HG03196 (cell line): ENCODE data around the gene TNKS1BP1.
"Not testable (repeated sequence)": the region's sequence is repeated elsewhere in the genome, so short reads cannot be mapped to it uniquely, and the experiment has no call there.

Source experiments
- ATAC-seq: cut with Tn5 transposase; IDR thresholded peaks from one replicate; pipeline ENCODE4 v1.9.1; 2021; ENCODE audit not compliant: unreplicated experiment

The TNKS1BP1 gene

GRCh38 chr11:57356268-57356667, 31.5 kb upstream of the TNKS1BP1 start:
- ATAC-seq, result no peak

- no peak for ATAC-seq
Observed at GRCh38 chr11:57354699-57355098, 29.9 kb upstream of the TNKS1BP1 start.

- ATAC-seq, result no peak
Observed at GRCh38 chr11:57353852-57354251, 29.1 kb upstream of the TNKS1BP1 start.

GRCh38 chr11:57353446-57353845, 28.7 kb upstream of the TNKS1BP1 start:
- ATAC-seq, result no peak

GRCh38 chr11:57353036-57353435, 28.3 kb upstream of the TNKS1BP1 start:
- no peak for ATAC-seq

GRCh38 chr11:57349491-57350274, 24.9 kb upstream of the TNKS1BP1 start:
- ATAC-seq, result no peak

- no peak for ATAC-seq
Observed at GRCh38 chr11:57348636-57349313, 24.0 kb upstream of the TNKS1BP1 start.

GRCh38 chr11:57348052-57348451, 23.3 kb upstream of the TNKS1BP1 start:
- no peak for ATAC-seq

GRCh38 chr11:57347336-57347735, 22.6 kb upstream of the TNKS1BP1 start:
- ATAC-seq, result no peak

GRCh38 chr11:57345555-57346211, 20.9 kb upstream of the TNKS1BP1 start:
- no peak for ATAC-seq

- ATAC-seq, result no peak
Observed at GRCh38 chr11:57344826-57345225, 20.1 kb upstream of the TNKS1BP1 start.

- ATAC-seq, result no peak
Observed at GRCh38 chr11:57343825-57344224, 19.1 kb upstream of the TNKS1BP1 start.

- no peak for ATAC-seq
Observed at GRCh38 chr11:57342702-57343101, 17.9 kb upstream of the TNKS1BP1 start.

GRCh38 chr11:57341250-57341808, 16.6 kb upstream of the TNKS1BP1 start:
- ATAC-seq, result no peak

GRCh38 chr11:57340039-57340615, 15.4 kb upstream of the TNKS1BP1 start:
- no peak for ATAC-seq

GRCh38 chr11:57339328-57339727, 14.6 kb upstream of the TNKS1BP1 start:
- ATAC-seq, result no peak

- no peak for ATAC-seq
Observed at GRCh38 chr11:57338142-57338541, 13.4 kb upstream of the TNKS1BP1 start, which contains the start of gene P2RX3. P2RX3 (plus strand) TSS chr11:57338352; CDS start chr11:57338551, 199 bp downstream.

GRCh38 chr11:57336856-57337255, 12.1 kb upstream of the TNKS1BP1 start:
- not testable (repeated sequence) for ATAC-seq

- no peak for ATAC-seq
Observed at GRCh38 chr11:57336111-57336666, 11.4 kb upstream of the TNKS1BP1 start.

GRCh38 chr11:57335343-57336110, 10.8 kb upstream of the TNKS1BP1 start, which contains the start of gene SSRP1:
SSRP1 (minus strand) TSS chr11:57335892; CDS start chr11:57335121, 771 bp downstream.
- peak; percentile 99 for ATAC-seq
